H1 (cell line): Measurements from ENCODE around the gene ZNF292. TPM values are rescaled to one million over a fixed set of nuclear protein-coding genes. Genes with fewer than 3 reads are reported as not detected.
"Not testable (repeated sequence)": the region's sequence is repeated elsewhere in the genome, so short reads cannot be mapped to it uniquely, and the experiment has no call there.

Source experiments
- CTCF ChIA-PET: fragments of 300-600 bp; sonication (Branson Sonifier 250); formaldehyde crosslinking; loops from one replicate; lab custom pipeline; 2021; ENCODE audit not compliant: partially characterized antibody; lab: Charles Lee
- POLR2A ChIA-PET: fragments of 300-600 bp; sonication (Branson Sonifier 250); formaldehyde crosslinking; loops from one replicate; lab custom pipeline; 2021; ENCODE audit warnings: inconsistent platforms; ENCODE audit not compliant: partially characterized antibody; lab: Charles Lee
- DNase-seq, 2 experiments: peaks; one replicate each; pipeline versions ENCODE4 v3.0.0 to v3.0.0-alpha.2; 2010 to 2022; ENCODE audit warnings: low spot score in 2 of 2, low read depth in 1 of 2, mixed read lengths in 1 of 2
- FAIRE-seq: peaks from 2 replicates; lab custom pipeline; 2011; peaks lifted over from hg19 to GRCh38; lab: Jason Lieb, UNC
- H2AFZ ChIP-seq: 2 replicates; pipeline ENCODE4 v1.8.1; 2012; ENCODE audit warnings: low read length, inconsistent platforms
- H2AK5ac ChIP-seq: 2 replicates; pipeline ENCODE4 v1.6.1; 2013; ENCODE audit warnings: low read depth, low read length
- H2BK120ac ChIP-seq: replicated peaks from 2 replicates; pipeline ENCODE3; 2013; ENCODE audit warnings: low read depth, low read length, inconsistent platforms
- H2BK12ac ChIP-seq: 2 replicates; pipeline ENCODE4 v1.6.1; 2013; ENCODE audit warnings: low read depth, low read length
- H2BK15ac ChIP-seq: 2 replicates; pipeline ENCODE4 v1.6.1; 2013; ENCODE audit warnings: low read length
- H2BK20ac ChIP-seq: 2 replicates; pipeline ENCODE4 v1.6.1; 2013; ENCODE audit warnings: low read length
- H2BK5ac ChIP-seq: 2 replicates; pipeline ENCODE4 v1.6.1; 2013; ENCODE audit warnings: low read depth, low read length
- H3K14ac ChIP-seq: 2 replicates; pipeline ENCODE4 v1.6.1; 2013; ENCODE audit warnings: inconsistent platforms; ENCODE audit not compliant: insufficient read length
- H3K18ac ChIP-seq: 2 replicates; pipeline ENCODE4 v1.6.1; 2013; ENCODE audit warnings: low read length; ENCODE audit errors: extremely low read depth
- H3K23ac ChIP-seq: 2 replicates; pipeline ENCODE4 v1.6.1; 2013; ENCODE audit warnings: inconsistent platforms; ENCODE audit not compliant: insufficient read length
- H3K23me2 ChIP-seq: 2 replicates; pipeline ENCODE4 v1.6.1; 2013; ENCODE audit warnings: low read depth, low read length
- H3K27ac ChIP-seq: 2 replicates; pipeline ENCODE4 v1.6.1; 2011; ENCODE audit warnings: low read depth, low read length, inconsistent platforms
- H3K27me3 ChIP-seq, 4 experiments: replicated peaks in 1 of 4; 1 replicate in 1 of 4; 2 replicates in 3 of 4; pipeline versions ENCODE4 v1.6.1 to v1.8.1; 2011 to 2013; ENCODE audit warnings: low read length in 3 of 4, mild to moderate bottlenecking in 3 of 4, inconsistent platforms in 2 of 4, mixed read lengths in 2 of 4, moderate library complexity in 1 of 4; ENCODE audit not compliant: control insufficient read depth in 3 of 4, insufficient read depth in 3 of 4; ENCODE audit errors: extremely low read depth in 1 of 4
- H3K36me3 ChIP-seq, 4 experiments: 2 replicates each; pipeline versions ENCODE4 v1.6.1 to v1.8.1; 2011 to 2013; ENCODE audit warnings: mild to moderate bottlenecking in 4 of 4, low read length in 3 of 4, moderate library complexity in 2 of 4, control low read depth in 1 of 4, inconsistent platforms in 1 of 4; ENCODE audit not compliant: insufficient read depth in 4 of 4, control insufficient read depth in 2 of 4
- H3K4ac ChIP-seq: replicated peaks from 2 replicates; pipeline ENCODE3; 2013; ENCODE audit warnings: low read length, low read depth, mixed read lengths, inconsistent platforms; ENCODE audit not compliant: insufficient read length
- H3K4me1 ChIP-seq, 4 experiments: replicated peaks in 1 of 4; 1 replicate in 1 of 4; 2 replicates in 3 of 4; pipeline versions ENCODE4 v1.6.1 to v1.8.1; 2011 to 2013; ENCODE audit warnings: low read length in 3 of 4, inconsistent platforms in 2 of 4, mixed read lengths in 1 of 4; ENCODE audit not compliant: insufficient read depth in 4 of 4, control insufficient read depth in 3 of 4
- H3K4me2 ChIP-seq, 2 experiments: 2 replicates each; pipeline versions ENCODE4 v1.6.1 to v1.8.1; 2011 to 2013; ENCODE audit warnings: low read depth in 2 of 2, low read length in 2 of 2, control low read depth in 1 of 2, inconsistent platforms in 1 of 2, mild to moderate bottlenecking in 1 of 2; ENCODE audit not compliant: insufficient read depth in 1 of 2
- H3K4me3 ChIP-seq, 4 experiments: fragments of 200-600, 300-600 bp in 1 of 4; sonication (generic), shearing (Covaris generic), sonication (Bioruptor Twin) in 1 of 4; 2 replicates each; pipeline versions ENCODE4 v1.5.1 to v1.8.1; 2011 to 2016; ENCODE audit warnings: low read length in 4 of 4, low read depth in 3 of 4, control low read depth in 2 of 4, inconsistent platforms in 2 of 4, mild to moderate bottlenecking in 2 of 4, mixed read lengths in 1 of 4, moderate library complexity in 1 of 4; ENCODE audit not compliant: insufficient read depth in 2 of 4; ENCODE audit errors: extremely low read depth in 1 of 4
- H3K56ac ChIP-seq: replicated peaks from 2 replicates; pipeline ENCODE3; 2013; ENCODE audit warnings: low read depth, mild to moderate bottlenecking, mixed read lengths, low read length, inconsistent platforms; ENCODE audit not compliant: insufficient read length
- H3K79me1 ChIP-seq: 2 replicates; pipeline ENCODE4 v1.6.1; 2013; ENCODE audit warnings: low read depth, low read length, control low read depth
- H3K79me2 ChIP-seq, 2 experiments: 2 replicates each; pipeline versions ENCODE4 v1.6.1 to v1.8.1; 2012 to 2013; ENCODE audit warnings: low read length in 2 of 2, mild to moderate bottlenecking in 2 of 2, inconsistent platforms in 1 of 2; ENCODE audit not compliant: insufficient read depth in 2 of 2, control insufficient read depth in 1 of 2
- H3K9ac ChIP-seq, 4 experiments: replicated peaks in 1 of 4; 1 replicate in 1 of 4; 2 replicates in 3 of 4; pipeline versions ENCODE4 v1.6.1 to v1.8.1; 2011 to 2013; ENCODE audit warnings: low read depth in 3 of 4, low read length in 3 of 4, control low read depth in 2 of 4, mild to moderate bottlenecking in 2 of 4, moderate library complexity in 2 of 4, inconsistent platforms in 1 of 4; ENCODE audit errors: extremely low read depth in 1 of 4
- H3K9me3 ChIP-seq, 2 experiments: 2 replicates each; pipeline versions ENCODE4 v1.6.1 to v1.8.1; 2012 to 2013; ENCODE audit warnings: mild to moderate bottlenecking in 2 of 2, moderate library complexity in 2 of 2, control low read depth in 1 of 2, inconsistent platforms in 1 of 2, low read depth in 1 of 2, low read length in 1 of 2, mixed read lengths in 1 of 2; ENCODE audit not compliant: insufficient read depth in 2 of 2
- H4K20me1 ChIP-seq, 2 experiments: replicated peaks in 1 of 2; 2 replicates each; pipeline versions ENCODE3 to v1.8.1; 2011 to 2013; ENCODE audit warnings: inconsistent platforms in 2 of 2, low read length in 2 of 2, mild to moderate bottlenecking in 1 of 2; ENCODE audit not compliant: insufficient read depth in 2 of 2, control insufficient read depth in 1 of 2
- H4K5ac ChIP-seq: 2 replicates; pipeline ENCODE4 v1.6.1; 2013; ENCODE audit warnings: low read length, low read depth, mixed read lengths, inconsistent platforms; ENCODE audit not compliant: insufficient read length
- H4K8ac ChIP-seq: 2 replicates; pipeline ENCODE4 v1.8.0; 2013; ENCODE audit warnings: mild to moderate bottlenecking, moderate library complexity, low read length, inconsistent platforms; ENCODE audit not compliant: insufficient read depth; ENCODE audit errors: extremely low read depth
- H4K91ac ChIP-seq: replicated peaks from 2 replicates; pipeline ENCODE3; 2013; ENCODE audit warnings: low read length, mixed read lengths, inconsistent platforms; ENCODE audit not compliant: insufficient read length
- WGBS, 2 experiments: shearing (Covaris generic) in 1 of 2; methylation state at CpG; one replicate each; pipeline versions ENCODE4 v1.1.6 to v1.1.7; 2013 to 2015; ENCODE audit warnings: low lambda C conversion rate in 2 of 2, mixed read lengths in 2 of 2, inconsistent platforms in 1 of 2, low coverage in 1 of 2, missing lambda C conversion rate in 1 of 2; ENCODE audit not compliant: insufficient replicate concordance in 2 of 2, insufficient coverage in 1 of 2, insufficient read length in 1 of 2; ENCODE audit errors: extremely low coverage in 1 of 2, missing lambda C conversion rate in 1 of 2; 5-methylcytosine and 5-hydroxymethylcytosine counted together
- polyA plus RNA-seq, 7 experiments: library from polyadenylated mRNA; depleted of rRNA in 3 of 7; stranded (reverse) in 5 of 7; unstranded in 2 of 7; fragments of >200 nt in 5 of 7; fragments of 200-250 nt in 2 of 7; gene quantifications; 1 replicate in 5 of 7; 2 replicates in 1 of 7; 4 replicates in 1 of 7; pipeline versions ENCODE4 v1.2.1 to v1.2.3, GENCODE V29; 2011 to 2013; ENCODE audit warnings: missing spikeins in 2 of 7, mixed read lengths in 2 of 7
- total RNA-seq: library from RNA; stranded (reverse); fragmentation: NEBNext Ultra II Directional; extraction: Animal tissue kit (Norgen Biotek cat#: 25700); gene quantifications from 2 replicates; pipeline ENCODE4 v1.2.1, GENCODE V29; 2021

Gene ZNF292
- total and polyA plus RNA-seq, 2 of the 8 experiments (the other 6 are each of a cell fraction or from before 2014, with no cell fraction given): 6.8 to 44.2 TPM

GRCh38 chr6:87239098-87239635 is 83.8 kb downstream of the ZNF292 start:
- peaks cover 0 to 52% (median 18%) of the 10 kb centered on the region in 4 experiments; a peak in 5 of 8 replicates for H3K36me3 ChIP-seq
- FAIRE-seq, H4K8ac ChIP-seq, H2BK12ac ChIP-seq, H3K79me1 ChIP-seq, H3K9ac ChIP-seq, H2BK15ac ChIP-seq, H3K23ac ChIP-seq, H4K5ac ChIP-seq, H3K56ac ChIP-seq, H2BK120ac ChIP-seq, H2BK20ac ChIP-seq, H3K14ac ChIP-seq, H2BK5ac ChIP-seq, H3K4me1 ChIP-seq, POLR2A ChIA-PET, DNase-seq, H3K27me3 ChIP-seq, H3K23me2 ChIP-seq, H2AFZ ChIP-seq, H3K18ac ChIP-seq, CTCF ChIA-PET, H4K91ac ChIP-seq, H3K4me2 ChIP-seq, H3K27ac ChIP-seq, H2AK5ac ChIP-seq, H3K4ac ChIP-seq, H4K20me1 ChIP-seq, H3K4me3 ChIP-seq: not testable (repeated sequence)
- H3K9me3 ChIP-seq: peaks cover 0 to 11% of the 10 kb centered on the region in 2 experiments; a peak in 2 of 4 replicates
- peaks cover 0 to 20% of the 10 kb centered on the region in 2 experiments; a peak in 2 of 4 replicates for H3K79me2 ChIP-seq
- WGBS, 2 experiments: no CpG with 5 or more reads among the region's 39 CpGs
